Measurements from ENCODE around the gene SYN1.
A peak's percentile ranks its signal among the peaks of the same experiment; 100 is the strongest.

Gene SYN1

GRCh38 chrX:47593522-47593921 lies 26.1 kb downstream of the SYN1 start:
- DNase-seq, result no peak

- no peak for DNase-seq
Observed at GRCh38 chrX:47590984-47591383, 28.7 kb downstream of the SYN1 start.

GRCh38 chrX:47587906-47588735 lies 31.5 kb downstream of the SYN1 start:
- DNase-seq, result no peak

GRCh38 chrX:47587091-47587891 lies 32.4 kb downstream of the SYN1 start:
- DNase-seq, result no peak

- no peak for DNase-seq
Observed at GRCh38 chrX:47586043-47586787, 33.4 kb downstream of the SYN1 start.

- DNase-seq, result no peak
Observed at GRCh38 chrX:47585273-47585672, 34.4 kb downstream of the SYN1 start.

- no peak for DNase-seq
Observed at GRCh38 chrX:47584714-47585113, 34.9 kb downstream of the SYN1 start.

GRCh38 chrX:47583240-47583861 lies 36.3 kb downstream of the SYN1 start:
- DNase-seq, result no peak

GRCh38 chrX:47581731-47582647 lies 37.7 kb downstream of the SYN1 start, which contains the start of gene TIMP1:
Gene TIMP1, plus strand, starts transcription at chrX:47582436. Its CDS starts 980 bp downstream, at chrX:47583416.
- peak; percentile 93 for DNase-seq

GRCh38 chrX:47579537-47579936 lies 40.1 kb downstream of the SYN1 start:
- DNase-seq, result no peak

- no peak for DNase-seq
Observed at GRCh38 chrX:47578692-47579091, 41.0 kb downstream of the SYN1 start.

GRCh38 chrX:47577901-47578300 lies 41.8 kb downstream of the SYN1 start:
- no peak for DNase-seq

GRCh38 chrX:47577424-47577823 lies 42.2 kb downstream of the SYN1 start:
- no peak for DNase-seq

- DNase-seq, result no peak
Observed at GRCh38 chrX:47576021-47576898, 43.4 kb downstream of the SYN1 start.

GRCh38 chrX:47574547-47575301 lies 44.9 kb downstream of the SYN1 start:
- no peak for DNase-seq

GRCh38 chrX:47574076-47574546 lies 45.5 kb downstream of the SYN1 start:
- DNase-seq, result no peak

GRCh38 chrX:47573341-47574075 lies 46.1 kb downstream of the SYN1 start:
- DNase-seq, result no peak

GRCh38 chrX:47572773-47573340 lies 46.8 kb downstream of the SYN1 start:
- no peak for DNase-seq

- no peak for DNase-seq
Observed at GRCh38 chrX:47571896-47572295, 47.8 kb downstream of the SYN1 start.

Measured in NCI-H82 (cell line).